Calu3 (cell line): ENCODE measurements around the gene ALOX5. TPM values are rescaled to one million over a fixed set of nuclear protein-coding genes. Genes with fewer than 3 reads are reported as not detected.

Experiments
- BruUV-seq: library from RNA; stranded (reverse); fragments of 400-500 nt; replicated peaks from 2 replicates; lab custom pipeline; 2021; lab: Mats Ljungman, UMichigan
- CTCF ChIA-PET: fragments of 300-600 bp; sonication (Branson Sonifier 250); formaldehyde crosslinking; loops from one replicate; lab custom pipeline; 2022; ENCODE audit warnings: antibody characterized with exemption; lab: Charles Lee
- DNase-seq: peaks from one replicate; pipeline ENCODE4 v3.0.0; 2022
- H3K27ac Mint-ChIP-seq: one replicate; pipeline ENCODE4 v1.8.0; 2022; ENCODE audit warnings: mixed read lengths; ENCODE audit not compliant: unreplicated experiment
- H3K27me3 Mint-ChIP-seq: one replicate; pipeline ENCODE4 v1.8.0; 2022; ENCODE audit warnings: mixed read lengths; ENCODE audit not compliant: unreplicated experiment
- H3K36me3 Mint-ChIP-seq: one replicate; pipeline ENCODE4 v1.8.0; 2022; ENCODE audit warnings: mild to moderate bottlenecking, moderate library complexity, mixed read lengths; ENCODE audit not compliant: insufficient read depth, unreplicated experiment
- H3K4me1 Mint-ChIP-seq: one replicate; pipeline ENCODE4 v1.8.0; 2022; ENCODE audit warnings: mild to moderate bottlenecking, low read depth, mixed read lengths; ENCODE audit not compliant: unreplicated experiment
- H3K4me3 Mint-ChIP-seq: one replicate; pipeline ENCODE4 v1.8.0; 2022; ENCODE audit warnings: mild to moderate bottlenecking, low read depth, moderate library complexity, mixed read lengths; ENCODE audit not compliant: unreplicated experiment
- H3K9me3 Mint-ChIP-seq: one replicate; pipeline ENCODE4 v1.8.0; 2022; ENCODE audit warnings: low read depth, mixed read lengths; ENCODE audit not compliant: unreplicated experiment
- CTCF ChIP-seq: fragments of 200-600 bp; IDR thresholded peaks from one replicate; pipeline ENCODE4 v1.8.0; 2022; ENCODE audit warnings: antibody characterized with exemption; ENCODE audit not compliant: unreplicated experiment
- intact Hi-C: fragments of 100-400 bp; cut with micrococcal nuclease; formaldehyde crosslinking; loops from one replicate; pipeline ENCODE4 v1.10.0; 2022; ENCODE audit not compliant: unreplicated experiment
- total RNA-seq: library from RNA; stranded (reverse); gene quantifications from 2 replicates; pipeline ENCODE4 v1.2.3, GENCODE V29; 2022

The ALOX5 gene
- total RNA-seq, 1 experiment from 2014 or later: 44.9 TPM

GRCh38 chr10:45438466-45439090 lies 64.6 kb downstream of the ALOX5 start:
- BruUV-seq: no TSS peak
- DNase-seq: no peak
- no peak for TF ChIP-seq CTCF
- Mint-ChIP-seq H3K36me3 (no peaks in the 10 kb centered on the region), H3K27ac (no peak overlapping the region), H3K4me3 (no peak overlapping the region), H3K4me1 (no peaks in the 10 kb centered on the region), H3K9me3 (no peaks in the 10 kb centered on the region), H3K27me3 (no peaks in the 10 kb centered on the region)
- CTCF ChIA-PET: no interaction called here
- intact Hi-C loops: no loop called here

GRCh38 chr10:45439365-45439764 lies 65.3 kb downstream of the ALOX5 start:
- CTCF ChIA-PET: no interaction called here

GRCh38 chr10:45439873-45440272 lies 65.9 kb downstream of the ALOX5 start:
- Mint-ChIP-seq H3K27me3 (no peaks in the 10 kb centered on the region), H3K27ac (no peak overlapping the region), H3K4me1 (no peaks in the 10 kb centered on the region), H3K4me3 (no peak overlapping the region), H3K36me3 (no peaks in the 10 kb centered on the region), H3K9me3 (no peaks in the 10 kb centered on the region)
- BruUV-seq: no TSS peak
- no peak for DNase-seq
- intact Hi-C loops: no loop called here
- CTCF ChIA-PET: no interaction called here
- no peak for TF ChIP-seq CTCF

More at GRCh38 chr10:45439365-45439764, 65.3 kb downstream of the ALOX5 start:
- no peaks in the 10 kb centered on the region for H3K4me1 Mint-ChIP-seq
- BruUV-seq: no TSS peak
- H3K27me3 Mint-ChIP-seq: no peaks in the 10 kb centered on the region
- no peaks in the 10 kb centered on the region for H3K36me3 Mint-ChIP-seq
- H3K4me3 Mint-ChIP-seq: no peak overlapping the region
- intact Hi-C loops: no loop called here
- H3K27ac Mint-ChIP-seq: no peak overlapping the region
- no peak for TF ChIP-seq CTCF
- no peaks in the 10 kb centered on the region for H3K9me3 Mint-ChIP-seq
- DNase-seq: no peak

GRCh38 chr10:45440511-45441062 lies 66.6 kb downstream of the ALOX5 start:
- H3K27ac Mint-ChIP-seq: no peak overlapping the region
- no peak for DNase-seq
- intact Hi-C loops: no loop called here
- H3K4me1 Mint-ChIP-seq: no peaks in the 10 kb centered on the region
- TF ChIP-seq CTCF: no peak
- H3K4me3 Mint-ChIP-seq: no peak overlapping the region
- no TSS peak for BruUV-seq
- H3K27me3 Mint-ChIP-seq: no peaks in the 10 kb centered on the region
- H3K9me3 Mint-ChIP-seq: no peaks in the 10 kb centered on the region
- CTCF ChIA-PET: no interaction called here
- H3K36me3 Mint-ChIP-seq: no peaks in the 10 kb centered on the region
